KMS-11 (cell line): ENCODE measurements around the gene CATSPERB.

ENCODE experiments used
- H2AFZ ChIP-seq: fragments of 200-600 bp; sonication (generic); 2 replicates; pipeline ENCODE4 v1.6.1; 2016; ENCODE audit warnings: antibody characterized with exemption, mixed run types, low read depth
- H3K27ac ChIP-seq: fragments of 200-600 bp; sonication (generic); 2 replicates; pipeline ENCODE4 v1.6.1; 2016; ENCODE audit warnings: mild to moderate bottlenecking, mixed run types
- H3K27me3 ChIP-seq: fragments of 200-600 bp; sonication (generic); 2 replicates; pipeline ENCODE4 v1.6.1; 2017; ENCODE audit warnings: mild to moderate bottlenecking, low read depth, mixed run types, moderate library complexity; ENCODE audit not compliant: insufficient read depth
- H3K36me3 ChIP-seq: fragments of 200-600 bp; sonication (generic); 2 replicates; pipeline ENCODE4 v1.6.1; 2017; ENCODE audit warnings: mild to moderate bottlenecking, mixed run types; ENCODE audit not compliant: insufficient read depth
- H3K4me1 ChIP-seq: fragments of 200-600 bp; sonication (generic); 2 replicates; pipeline ENCODE4 v1.6.1; 2016; ENCODE audit warnings: mild to moderate bottlenecking, low read depth, mixed run types; ENCODE audit not compliant: poor library complexity, severe bottlenecking
- H3K4me2 ChIP-seq: fragments of 200-600 bp; sonication (generic); 2 replicates; pipeline ENCODE4 v1.7.0; 2016; ENCODE audit warnings: mild to moderate bottlenecking, mixed run types
- H3K4me3 ChIP-seq: fragments of 200-600 bp; sonication (generic); IDR thresholded peaks from 2 replicates; pipeline ENCODE4 v1.6.1; 2017; ENCODE audit warnings: low read depth, low read length, mixed read lengths; ENCODE audit not compliant: insufficient read depth
- H3K79me2 ChIP-seq: fragments of 200-600 bp; sonication (generic); 2 replicates; pipeline ENCODE4 v1.6.1; 2016; ENCODE audit warnings: low read depth, mixed run types; ENCODE audit not compliant: insufficient read depth
- H3K9ac ChIP-seq: fragments of 200-600 bp; sonication (generic); 2 replicates; pipeline ENCODE4 v1.6.1; 2016; ENCODE audit warnings: mild to moderate bottlenecking, mixed run types
- H4K20me1 ChIP-seq: fragments of 200-600 bp; sonication (generic); 2 replicates; pipeline ENCODE4 v1.6.1; 2016; ENCODE audit warnings: mild to moderate bottlenecking, mixed run types; ENCODE audit not compliant: insufficient read depth
- TF ChIP-seq, protein P1 (sequence below): fragments of 200-600 bp; sonication (generic); conservative IDR thresholded peaks from 2 replicates; pipeline ENCODE4 v1.6.1; 2017; ENCODE audit warnings: low read depth, mild to moderate bottlenecking, antibody characterized with exemption, low read length, moderate library complexity, mixed read lengths

Gene CATSPERB

GRCh38 chr14:91613459-91614112, 118.3 kb downstream of the CATSPERB start:
- no peak overlapping the region for H3K4me3 ChIP-seq
- no peak overlapping the region for H3K27ac ChIP-seq
- no peaks in the 10 kb centered on the region for H3K36me3 ChIP-seq
- peaks cover 4% of the 10 kb centered on the region for H3K4me1 ChIP-seq
- H4K20me1 ChIP-seq: no peaks in the 10 kb centered on the region
- no peaks in the 10 kb centered on the region for H3K79me2 ChIP-seq
- TF ChIP-seq, protein P1, sequence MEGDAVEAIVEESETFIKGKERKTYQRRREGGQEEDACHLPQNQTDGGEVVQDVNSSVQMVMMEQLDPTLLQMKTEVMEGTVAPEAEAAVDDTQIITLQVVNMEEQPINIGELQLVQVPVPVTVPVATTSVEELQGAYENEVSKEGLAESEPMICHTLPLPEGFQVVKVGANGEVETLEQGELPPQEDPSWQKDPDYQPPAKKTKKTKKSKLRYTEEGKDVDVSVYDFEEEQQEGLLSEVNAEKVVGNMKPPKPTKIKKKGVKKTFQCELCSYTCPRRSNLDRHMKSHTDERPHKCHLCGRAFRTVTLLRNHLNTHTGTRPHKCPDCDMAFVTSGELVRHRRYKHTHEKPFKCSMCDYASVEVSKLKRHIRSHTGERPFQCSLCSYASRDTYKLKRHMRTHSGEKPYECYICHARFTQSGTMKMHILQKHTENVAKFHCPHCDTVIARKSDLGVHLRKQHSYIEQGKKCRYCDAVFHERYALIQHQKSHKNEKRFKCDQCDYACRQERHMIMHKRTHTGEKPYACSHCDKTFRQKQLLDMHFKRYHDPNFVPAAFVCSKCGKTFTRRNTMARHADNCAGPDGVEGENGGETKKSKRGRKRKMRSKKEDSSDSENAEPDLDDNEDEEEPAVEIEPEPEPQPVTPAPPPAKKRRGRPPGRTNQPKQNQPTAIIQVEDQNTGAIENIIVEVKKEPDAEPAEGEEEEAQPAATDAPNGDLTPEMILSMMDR: no peak
- no peak overlapping the region for H3K9ac ChIP-seq
- H3K4me2 ChIP-seq: no peak overlapping the region
- no peak overlapping the region for H2AFZ ChIP-seq
- no peaks in the 10 kb centered on the region for H3K27me3 ChIP-seq

DNA sequence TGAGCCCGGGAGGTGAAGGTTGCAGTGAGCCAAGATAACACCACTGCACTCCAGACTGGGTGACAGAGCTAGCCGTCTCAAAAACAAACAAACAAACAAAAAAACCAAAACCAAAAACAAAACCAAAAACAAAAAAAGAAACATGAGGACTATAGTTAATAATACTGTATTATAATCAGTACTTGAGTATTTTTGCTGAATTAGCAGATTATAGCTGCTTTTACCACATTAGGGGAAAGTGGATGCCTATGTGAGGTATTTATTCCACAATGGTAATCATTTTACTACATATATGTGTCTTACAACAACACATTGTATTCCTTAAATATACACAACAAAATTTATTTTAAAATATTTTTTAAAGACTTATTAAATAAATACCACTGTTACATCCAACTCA, 120.4 kb downstream of the CATSPERB start:
- Histone ChIP-seq H3K27ac (no peak overlapping the region), H2AFZ (no peak overlapping the region), H3K9ac (no peak overlapping the region), H3K36me3 (no peaks in the 10 kb centered on the region), H3K4me1 (peaks cover 4% of the 10 kb centered on the region), H4K20me1 (no peaks in the 10 kb centered on the region), H3K27me3 (no peaks in the 10 kb centered on the region), H3K4me3 (no peak overlapping the region), H3K4me2 (no peak overlapping the region), H3K79me2 (no peaks in the 10 kb centered on the region)
- TF ChIP-seq, protein P1: no peak

- TF ChIP-seq, protein P1: no peak
- Histone ChIP-seq H3K27me3 (no peaks in the 10 kb centered on the region), H3K4me1 (peaks cover 2% of the 10 kb centered on the region), H3K4me3 (no peak overlapping the region), H4K20me1 (no peaks in the 10 kb centered on the region), H3K36me3 (no peaks in the 10 kb centered on the region), H3K4me2 (no peak overlapping the region), H3K9ac (no peak overlapping the region), H2AFZ (no peak overlapping the region), H3K27ac (no peak overlapping the region), H3K79me2 (no peaks in the 10 kb centered on the region)
Observed at GRCh38 chr14:91609161-91609560, 122.7 kb downstream of the CATSPERB start.

DNA sequence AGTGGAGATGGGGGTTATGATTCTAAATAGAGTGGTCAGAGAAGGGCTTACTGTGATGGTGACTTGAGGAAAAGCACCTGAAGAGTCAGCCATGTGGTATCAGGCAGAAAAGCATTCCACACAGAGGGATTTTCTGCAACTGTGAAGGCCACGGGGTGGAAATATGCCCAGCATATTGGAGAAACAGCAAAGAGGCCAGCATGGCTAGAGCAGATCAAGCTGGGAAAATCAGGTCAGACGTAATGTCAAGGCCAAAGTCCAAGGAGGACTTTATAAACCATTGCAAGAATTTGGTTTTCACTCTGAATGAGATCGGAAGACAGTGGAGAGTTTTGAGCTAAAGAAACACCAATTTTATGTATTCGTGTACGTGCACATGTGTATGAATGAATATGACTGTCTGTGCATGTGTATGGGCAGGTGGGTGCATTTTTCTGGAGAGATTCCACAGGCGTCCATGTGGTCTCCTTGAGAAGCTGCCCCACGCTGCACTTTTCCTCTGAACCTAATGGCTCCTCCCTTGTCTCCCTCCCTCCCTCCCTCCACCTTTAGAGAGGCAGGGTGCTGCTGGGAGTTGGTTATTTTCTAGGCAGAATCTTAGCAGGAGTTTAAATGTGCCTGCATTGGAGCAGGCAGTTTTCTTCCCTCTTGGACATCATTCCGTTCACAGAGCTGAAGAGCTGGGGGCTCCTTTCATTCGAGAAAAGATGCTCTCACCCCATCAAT, 124.4 kb downstream of the CATSPERB start:
- H2AFZ ChIP-seq: no peak overlapping the region
- no peaks in the 10 kb centered on the region for H3K36me3 ChIP-seq
- no peaks in the 10 kb centered on the region for H3K27me3 ChIP-seq
- H3K4me1 ChIP-seq: no peaks in the 10 kb centered on the region
- H3K27ac ChIP-seq: no peak overlapping the region
- TF ChIP-seq, protein P1: no peak
- H3K9ac ChIP-seq: no peak overlapping the region
- no peaks in the 10 kb centered on the region for H4K20me1 ChIP-seq
- no peak overlapping the region for H3K4me3 ChIP-seq
- H3K79me2 ChIP-seq: no peaks in the 10 kb centered on the region
- no peak overlapping the region for H3K4me2 ChIP-seq
